ENCODE measurements around the gene GFI1B. TPM values are rescaled to one million over a fixed set of nuclear protein-coding genes. Genes with fewer than 3 reads are reported as not detected.

The GFI1B gene
- polyA plus RNA-seq, 1 donor from 2014 or later = not detected

GRCh38 chr9:133031496-133031911 lies 53.0 kb downstream of the GFI1B start:
- Histone ChIP-seq H2AFZ (ENCODE audit: low read depth, low read length) (no peak overlapping the region), H3K27me3 (ENCODE audit: insufficient read depth, low read depth, low read length) (no peaks in the 10 kb centered on the region), H3K27ac (ENCODE audit: low read length) (peak overlapping the region; percentile 86), H3K36me3 (ENCODE audit: insufficient read depth, low read length) (no peaks in the 10 kb centered on the region), H3F3A (ENCODE audit: insufficient read depth, low read length, poor library complexity, severe bottlenecking) (no peaks in the 10 kb centered on the region), H3K9me2 (ENCODE audit: insufficient read depth, low read length) (no peaks in the 10 kb centered on the region), H3K9me3 (ENCODE audit: low read length) (no peaks in the 10 kb centered on the region), H4K20me1 (ENCODE audit: insufficient read depth) (no peaks in the 10 kb centered on the region), H3K4me2 (ENCODE audit: low read length) (peak overlapping the region; percentile 76), H3K9ac (ENCODE audit: low read length) (peak overlapping the region; percentile 91), H3K79me2 (replicated peaks; ENCODE audit: insufficient read depth, low read length) (peaks cover 51% of the 10 kb centered on the region), H3K4me3 (ENCODE audit: low read length) (peak overlapping the region; percentile 86)
- TF ChIP-seq EP300 (conservative IDR thresholded peaks at IDR 0.05; ENCODE audit: poor library complexity, severe bottlenecking) = no peak
- TF ChIP-seq POLR2AphosphoS5 (IDR thresholded peaks at IDR 0.05) = no peak
- TF ChIP-seq EZH2 (IDR thresholded peaks at IDR 0.05; ENCODE audit: borderline replicate concordance, insufficient read depth, low read length, poor library complexity, severe bottlenecking) = no peak
- no peak for TF ChIP-seq CTCF (IDR thresholded peaks at IDR 0.05; ENCODE audit: poor library complexity, severe bottlenecking)
- TF ChIP-seq MXI1 (conservative IDR thresholded peaks at IDR 0.05; ENCODE audit: poor library complexity, severe bottlenecking) = no peak
- no peak for TF ChIP-seq SMC3 (conservative IDR thresholded peaks at IDR 0.05; ENCODE audit: poor library complexity)
- no peak for TF ChIP-seq RAD21 (conservative IDR thresholded peaks at IDR 0.05)
- TF ChIP-seq TAF1 (IDR thresholded peaks at IDR 0.05; ENCODE audit: low read depth) = no peak
- no peak for TF ChIP-seq REST (IDR thresholded peaks at IDR 0.05; ENCODE audit: borderline replicate concordance)

- peak overlapping the region; percentile 86 for H3K4me3 ChIP-seq (ENCODE audit: low read length)
- no peak overlapping the region for H3K27ac ChIP-seq (ENCODE audit: low read length)
- peak overlapping the region; percentile 76 for H3K4me2 ChIP-seq (ENCODE audit: low read length)
- no peak overlapping the region for H2AFZ ChIP-seq (ENCODE audit: low read depth, low read length)
- no peaks in the 10 kb centered on the region for H3K36me3 ChIP-seq (ENCODE audit: insufficient read depth, low read length)
- peaks cover 55% of the 10 kb centered on the region for H3K79me2 ChIP-seq (replicated peaks; ENCODE audit: insufficient read depth, low read length)
- TF ChIP-seq MXI1 (conservative IDR thresholded peaks at IDR 0.05; ENCODE audit: poor library complexity, severe bottlenecking) = no peak
- no peak for TF ChIP-seq CTCF (IDR thresholded peaks at IDR 0.05; ENCODE audit: poor library complexity, severe bottlenecking)
- no peak for TF ChIP-seq EZH2 (IDR thresholded peaks at IDR 0.05; ENCODE audit: borderline replicate concordance, insufficient read depth, low read length, poor library complexity, severe bottlenecking)
- no peak for TF ChIP-seq EP300 (conservative IDR thresholded peaks at IDR 0.05; ENCODE audit: poor library complexity, severe bottlenecking)
- no peak for TF ChIP-seq SMC3 (conservative IDR thresholded peaks at IDR 0.05; ENCODE audit: poor library complexity)
- TF ChIP-seq POLR2AphosphoS5 (IDR thresholded peaks at IDR 0.05) = no peak
- H3K27me3 ChIP-seq (ENCODE audit: insufficient read depth, low read depth, low read length) = no peaks in the 10 kb centered on the region
- H3K9me2 ChIP-seq (ENCODE audit: insufficient read depth, low read length) = no peaks in the 10 kb centered on the region
- no peaks in the 10 kb centered on the region for H3K9me3 ChIP-seq (ENCODE audit: low read length)
- peak overlapping the region; percentile 91 for H3K9ac ChIP-seq (ENCODE audit: low read length)
- no peaks in the 10 kb centered on the region for H4K20me1 ChIP-seq (ENCODE audit: insufficient read depth)
- H3F3A ChIP-seq (ENCODE audit: insufficient read depth, low read length, poor library complexity, severe bottlenecking) = no peaks in the 10 kb centered on the region
Observed at GRCh38 chr9:133032171-133032570, 53.7 kb downstream of the GFI1B start.
